H1 (cell line): ENCODE data around the gene CHD5. TPM values are rescaled to one million over a fixed set of nuclear protein-coding genes. Genes with fewer than 3 reads are reported as not detected.

Experiments
- CTCF ChIA-PET: fragments of 300-600 bp; sonication (Branson Sonifier 250); formaldehyde crosslinking; loops from one replicate; lab custom pipeline; 2021; ENCODE audit not compliant: partially characterized antibody; lab: Charles Lee
- POLR2A ChIA-PET: fragments of 300-600 bp; sonication (Branson Sonifier 250); formaldehyde crosslinking; loops from one replicate; lab custom pipeline; 2021; ENCODE audit warnings: inconsistent platforms; ENCODE audit not compliant: partially characterized antibody; lab: Charles Lee
- DNase-seq, 2 experiments: peaks; one replicate each; pipeline versions ENCODE4 v3.0.0 to v3.0.0-alpha.2; 2010 to 2022; ENCODE audit warnings: low spot score in 2 of 2, low read depth in 1 of 2, mixed read lengths in 1 of 2
- FAIRE-seq: peaks from 2 replicates; lab custom pipeline; 2011; peaks lifted over from hg19 to GRCh38; lab: Jason Lieb, UNC
- H2AFZ ChIP-seq: 2 replicates; pipeline ENCODE4 v1.8.1; 2012; ENCODE audit warnings: low read length, inconsistent platforms
- H2AK5ac ChIP-seq: 2 replicates; pipeline ENCODE4 v1.6.1; 2013; ENCODE audit warnings: low read depth, low read length
- H2BK120ac ChIP-seq: replicated peaks from 2 replicates; pipeline ENCODE3; 2013; ENCODE audit warnings: low read depth, low read length, inconsistent platforms
- H2BK12ac ChIP-seq: 2 replicates; pipeline ENCODE4 v1.6.1; 2013; ENCODE audit warnings: low read depth, low read length
- H2BK15ac ChIP-seq: 2 replicates; pipeline ENCODE4 v1.6.1; 2013; ENCODE audit warnings: low read length
- H2BK20ac ChIP-seq: 2 replicates; pipeline ENCODE4 v1.6.1; 2013; ENCODE audit warnings: low read length
- H2BK5ac ChIP-seq: 2 replicates; pipeline ENCODE4 v1.6.1; 2013; ENCODE audit warnings: low read depth, low read length
- H3K14ac ChIP-seq: 2 replicates; pipeline ENCODE4 v1.6.1; 2013; ENCODE audit warnings: inconsistent platforms; ENCODE audit not compliant: insufficient read length
- H3K18ac ChIP-seq: 2 replicates; pipeline ENCODE4 v1.6.1; 2013; ENCODE audit warnings: low read length; ENCODE audit errors: extremely low read depth
- H3K23ac ChIP-seq: 2 replicates; pipeline ENCODE4 v1.6.1; 2013; ENCODE audit warnings: inconsistent platforms; ENCODE audit not compliant: insufficient read length
- H3K23me2 ChIP-seq: 2 replicates; pipeline ENCODE4 v1.6.1; 2013; ENCODE audit warnings: low read depth, low read length
- H3K27ac ChIP-seq: 2 replicates; pipeline ENCODE4 v1.6.1; 2011; ENCODE audit warnings: low read depth, low read length, inconsistent platforms
- H3K27me3 ChIP-seq, 4 experiments: replicated peaks in 1 of 4; 1 replicate in 1 of 4; 2 replicates in 3 of 4; pipeline versions ENCODE4 v1.6.1 to v1.8.1; 2011 to 2013; ENCODE audit warnings: low read length in 3 of 4, mild to moderate bottlenecking in 3 of 4, inconsistent platforms in 2 of 4, mixed read lengths in 2 of 4, moderate library complexity in 1 of 4; ENCODE audit not compliant: control insufficient read depth in 3 of 4, insufficient read depth in 3 of 4; ENCODE audit errors: extremely low read depth in 1 of 4
- H3K36me3 ChIP-seq, 4 experiments: 2 replicates each; pipeline versions ENCODE4 v1.6.1 to v1.8.1; 2011 to 2013; ENCODE audit warnings: mild to moderate bottlenecking in 4 of 4, low read length in 3 of 4, moderate library complexity in 2 of 4, control low read depth in 1 of 4, inconsistent platforms in 1 of 4; ENCODE audit not compliant: insufficient read depth in 4 of 4, control insufficient read depth in 2 of 4
- H3K4ac ChIP-seq: replicated peaks from 2 replicates; pipeline ENCODE3; 2013; ENCODE audit warnings: low read length, low read depth, mixed read lengths, inconsistent platforms; ENCODE audit not compliant: insufficient read length
- H3K4me1 ChIP-seq, 4 experiments: replicated peaks in 1 of 4; 1 replicate in 1 of 4; 2 replicates in 3 of 4; pipeline versions ENCODE4 v1.6.1 to v1.8.1; 2011 to 2013; ENCODE audit warnings: low read length in 3 of 4, inconsistent platforms in 2 of 4, mixed read lengths in 1 of 4; ENCODE audit not compliant: insufficient read depth in 4 of 4, control insufficient read depth in 3 of 4
- H3K4me2 ChIP-seq, 2 experiments: 2 replicates each; pipeline versions ENCODE4 v1.6.1 to v1.8.1; 2011 to 2013; ENCODE audit warnings: low read depth in 2 of 2, low read length in 2 of 2, control low read depth in 1 of 2, inconsistent platforms in 1 of 2, mild to moderate bottlenecking in 1 of 2; ENCODE audit not compliant: insufficient read depth in 1 of 2
- H3K4me3 ChIP-seq, 4 experiments: fragments of 200-600, 300-600 bp in 1 of 4; sonication (generic), shearing (Covaris generic), sonication (Bioruptor Twin) in 1 of 4; 2 replicates each; pipeline versions ENCODE4 v1.5.1 to v1.8.1; 2011 to 2016; ENCODE audit warnings: low read length in 4 of 4, low read depth in 3 of 4, control low read depth in 2 of 4, inconsistent platforms in 2 of 4, mild to moderate bottlenecking in 2 of 4, mixed read lengths in 1 of 4, moderate library complexity in 1 of 4; ENCODE audit not compliant: insufficient read depth in 2 of 4; ENCODE audit errors: extremely low read depth in 1 of 4
- H3K56ac ChIP-seq: replicated peaks from 2 replicates; pipeline ENCODE3; 2013; ENCODE audit warnings: low read depth, mild to moderate bottlenecking, mixed read lengths, low read length, inconsistent platforms; ENCODE audit not compliant: insufficient read length
- H3K79me1 ChIP-seq: 2 replicates; pipeline ENCODE4 v1.6.1; 2013; ENCODE audit warnings: low read depth, low read length, control low read depth
- H3K79me2 ChIP-seq, 2 experiments: 2 replicates each; pipeline versions ENCODE4 v1.6.1 to v1.8.1; 2012 to 2013; ENCODE audit warnings: low read length in 2 of 2, mild to moderate bottlenecking in 2 of 2, inconsistent platforms in 1 of 2; ENCODE audit not compliant: insufficient read depth in 2 of 2, control insufficient read depth in 1 of 2
- H3K9ac ChIP-seq, 4 experiments: replicated peaks in 1 of 4; 1 replicate in 1 of 4; 2 replicates in 3 of 4; pipeline versions ENCODE4 v1.6.1 to v1.8.1; 2011 to 2013; ENCODE audit warnings: low read depth in 3 of 4, low read length in 3 of 4, control low read depth in 2 of 4, mild to moderate bottlenecking in 2 of 4, moderate library complexity in 2 of 4, inconsistent platforms in 1 of 4; ENCODE audit errors: extremely low read depth in 1 of 4
- H3K9me3 ChIP-seq, 2 experiments: 2 replicates each; pipeline versions ENCODE4 v1.6.1 to v1.8.1; 2012 to 2013; ENCODE audit warnings: mild to moderate bottlenecking in 2 of 2, moderate library complexity in 2 of 2, control low read depth in 1 of 2, inconsistent platforms in 1 of 2, low read depth in 1 of 2, low read length in 1 of 2, mixed read lengths in 1 of 2; ENCODE audit not compliant: insufficient read depth in 2 of 2
- H4K20me1 ChIP-seq, 2 experiments: replicated peaks in 1 of 2; 2 replicates each; pipeline versions ENCODE3 to v1.8.1; 2011 to 2013; ENCODE audit warnings: inconsistent platforms in 2 of 2, low read length in 2 of 2, mild to moderate bottlenecking in 1 of 2; ENCODE audit not compliant: insufficient read depth in 2 of 2, control insufficient read depth in 1 of 2
- H4K5ac ChIP-seq: 2 replicates; pipeline ENCODE4 v1.6.1; 2013; ENCODE audit warnings: low read length, low read depth, mixed read lengths, inconsistent platforms; ENCODE audit not compliant: insufficient read length
- H4K8ac ChIP-seq: 2 replicates; pipeline ENCODE4 v1.8.0; 2013; ENCODE audit warnings: mild to moderate bottlenecking, moderate library complexity, low read length, inconsistent platforms; ENCODE audit not compliant: insufficient read depth; ENCODE audit errors: extremely low read depth
- H4K91ac ChIP-seq: replicated peaks from 2 replicates; pipeline ENCODE3; 2013; ENCODE audit warnings: low read length, mixed read lengths, inconsistent platforms; ENCODE audit not compliant: insufficient read length
- CBX8 ChIP-seq: fragments of 300-800, 300-1000 bp; sonication (generic); IDR thresholded peaks from 2 replicates; pipeline ENCODE4 v1.7.1; 2016; ENCODE audit warnings: low read depth, low read length, borderline replicate concordance
- MAFK ChIP-seq: IDR thresholded peaks from 2 replicates; pipeline ENCODE4 v1.6.1; 2012; ENCODE audit warnings: low read depth, mild to moderate bottlenecking, improper control_type of control experiment, low read length
- RNF2 ChIP-seq: fragments of 200-900, 300-1000 bp; sonication (generic); IDR thresholded peaks from 2 replicates; pipeline ENCODE4 v1.7.1; 2016; ENCODE audit warnings: borderline replicate concordance, low read depth, mild to moderate bottlenecking, antibody characterized with exemption, low read length; ENCODE audit not compliant: poor library complexity, severe bottlenecking; ENCODE audit errors: missing control alignments
- WGBS, 2 experiments: shearing (Covaris generic) in 1 of 2; methylation state at CpG; one replicate each; pipeline versions ENCODE4 v1.1.6 to v1.1.7; 2013 to 2015; ENCODE audit warnings: low lambda C conversion rate in 2 of 2, mixed read lengths in 2 of 2, inconsistent platforms in 1 of 2, low coverage in 1 of 2, missing lambda C conversion rate in 1 of 2; ENCODE audit not compliant: insufficient replicate concordance in 2 of 2, insufficient coverage in 1 of 2, insufficient read length in 1 of 2; ENCODE audit errors: extremely low coverage in 1 of 2, missing lambda C conversion rate in 1 of 2; 5-methylcytosine and 5-hydroxymethylcytosine counted together
- polyA plus RNA-seq, 7 experiments: library from polyadenylated mRNA; depleted of rRNA in 3 of 7; stranded (reverse) in 5 of 7; unstranded in 2 of 7; fragments of >200 nt in 5 of 7; fragments of 200-250 nt in 2 of 7; gene quantifications; 1 replicate in 5 of 7; 2 replicates in 1 of 7; 4 replicates in 1 of 7; pipeline versions ENCODE4 v1.2.1 to v1.2.3, GENCODE V29; 2011 to 2013; ENCODE audit warnings: missing spikeins in 2 of 7, mixed read lengths in 2 of 7
- total RNA-seq: library from RNA; stranded (reverse); fragmentation: NEBNext Ultra II Directional; extraction: Animal tissue kit (Norgen Biotek cat#: 25700); gene quantifications from 2 replicates; pipeline ENCODE4 v1.2.1, GENCODE V29; 2021

CHD5 gene
- total and polyA plus RNA-seq, 2 of the 8 experiments (the other 6 are each of a cell fraction or from before 2014, with no cell fraction given) = 0.42 to 1.8 TPM

GRCh38 chr1:6110326-6110725 lies 69.8 kb downstream of the CHD5 start:
- H3K27me3 ChIP-seq = no peaks in the 10 kb centered on the region; a peak in 1 of 7 replicates
- no peak overlapping the region for H4K91ac ChIP-seq
- no peak overlapping the region for H3K4ac ChIP-seq
- no peak overlapping the region for H2BK5ac ChIP-seq
- no peaks in the 10 kb centered on the region for H4K20me1 ChIP-seq
- H4K5ac ChIP-seq = no peak overlapping the region
- TF ChIP-seq MAFK (no peak), CBX8 (no peak), RNF2 (no peak)
- TF ChIP-seq, all 59 proteins: peak for 0
- Histone ChIP-seq H2BK20ac (no peak overlapping the region), H3K23ac (no peak overlapping the region), H3K4me3 (no peak overlapping the region), H3K18ac (no peak overlapping the region), H3K9ac (no peak overlapping the region), H3K56ac (no peak overlapping the region), H3K4me1 (peaks cover 0 to 4% (median 3%) of the 10 kb centered on the region in 4 experiments; a peak in 2 of 7 replicates), H2AFZ (no peak overlapping the region), H4K8ac (no peak overlapping the region), H3K9me3 (no peaks in the 10 kb centered on the region), H3K79me1 (no peaks in the 10 kb centered on the region), H3K27ac (no peak overlapping the region), H3K36me3 (no peaks in the 10 kb centered on the region), H3K4me2 (no peak overlapping the region), H2AK5ac (no peak overlapping the region), H3K14ac (no peak overlapping the region), H3K79me2 (no peaks in the 10 kb centered on the region), H2BK15ac (no peak overlapping the region), H3K23me2 (peaks cover 20% of the 10 kb centered on the region; the same call in 1 of the 2 replicates), H2BK120ac (no peak overlapping the region), H2BK12ac (no peak overlapping the region)
- ChIA-PET CTCF (interaction anchor here (0.9 to 2.1 kb wide), 6 partner anchors 31 to 100 kb away, joined by 3 to 14 read pairs (median 4); no protein-coding TSS in a partner anchor), POLR2A (no interaction called here)
- WGBS, 2 experiments = 86% methylated on average over 12 of the region's 15 CpGs; no CpG with 5 or more reads in 1 of the 2 experiments
- DNase-seq = no peak
- FAIRE-seq = no peak
